H9 (cell line): ENCODE data around the gene TPRG1. TPM values are rescaled to one million over a fixed set of nuclear protein-coding genes. Genes with fewer than 3 reads are reported as not detected.

Experiments used
- DNase-seq: peaks from one replicate; pipeline ENCODE4 v3.0.0-alpha.2; 2017
- H2AFZ ChIP-seq: one replicate; pipeline ENCODE4 v1.6.1; 2013; ENCODE audit warnings: mild to moderate bottlenecking, low read length, control low read depth, moderate library complexity
- H2AK5ac ChIP-seq: 2 replicates; pipeline ENCODE4 v1.6.1; 2013; ENCODE audit warnings: low read length, control low read depth, mixed read lengths; ENCODE audit not compliant: insufficient read length
- H2BK120ac ChIP-seq: one replicate; pipeline ENCODE4 v1.6.1; 2013; ENCODE audit warnings: low read depth, mild to moderate bottlenecking, low read length, control low read depth, inconsistent platforms; ENCODE audit not compliant: poor library complexity, severe bottlenecking
- H2BK12ac ChIP-seq: 2 replicates; pipeline ENCODE4 v1.6.1; 2013; ENCODE audit warnings: low read length, control low read depth, mixed read lengths, low read depth; ENCODE audit not compliant: insufficient read length
- H2BK15ac ChIP-seq: 2 replicates; pipeline ENCODE4 v1.6.1; 2013; ENCODE audit warnings: low read depth, low read length, control low read depth
- H2BK20ac ChIP-seq: one replicate; pipeline ENCODE4 v1.6.1; 2013; ENCODE audit warnings: low read depth, mild to moderate bottlenecking, low read length, control low read depth, inconsistent platforms; ENCODE audit not compliant: poor library complexity, severe bottlenecking
- H2BK5ac ChIP-seq: 2 replicates; pipeline ENCODE4 v1.6.1; 2013; ENCODE audit warnings: low read length, control low read depth, mixed read lengths; ENCODE audit not compliant: insufficient read length
- H3K14ac ChIP-seq: 2 replicates; pipeline ENCODE4 v1.6.1; 2013; ENCODE audit warnings: low read length, control low read depth; ENCODE audit not compliant: insufficient read depth
- H3K18ac ChIP-seq: 2 replicates; pipeline ENCODE4 v1.6.1; 2013; ENCODE audit warnings: low read depth, mild to moderate bottlenecking, mixed read lengths, low read length, control low read depth; ENCODE audit not compliant: insufficient read length
- H3K23ac ChIP-seq: 2 replicates; pipeline ENCODE4 v1.6.1; 2013; ENCODE audit warnings: low read length, control low read depth, mixed read lengths, low read depth; ENCODE audit not compliant: insufficient read length
- H3K23me2 ChIP-seq: 2 replicates; pipeline ENCODE4 v1.6.1; 2013; ENCODE audit warnings: low read depth, mild to moderate bottlenecking, mixed read lengths, low read length, control low read depth; ENCODE audit not compliant: insufficient read length, poor library complexity, severe bottlenecking
- H3K27ac ChIP-seq: 2 replicates; pipeline ENCODE4 v1.5.1; 2013; ENCODE audit warnings: low read length, control low read depth, mixed read lengths, low read depth; ENCODE audit not compliant: insufficient read length
- H3K27me3 ChIP-seq: 2 replicates; pipeline ENCODE4 v1.6.1; 2013; ENCODE audit warnings: low read length, control low read depth, inconsistent platforms; ENCODE audit not compliant: insufficient read depth
- H3K4ac ChIP-seq: 2 replicates; pipeline ENCODE4 v1.6.1; 2013; ENCODE audit warnings: low read depth, mild to moderate bottlenecking, control low read depth, inconsistent platforms, low read length, moderate library complexity
- H3K4me1 ChIP-seq: 2 replicates; pipeline ENCODE4 v1.6.1; 2013; ENCODE audit warnings: low read length, control low read depth, inconsistent platforms; ENCODE audit not compliant: insufficient read depth
- H3K4me2 ChIP-seq: 2 replicates; pipeline ENCODE4 v1.6.1; 2013; ENCODE audit warnings: low read length, control low read depth, mixed read lengths; ENCODE audit not compliant: insufficient read length, insufficient read depth
- H3K56ac ChIP-seq: 2 replicates; pipeline ENCODE4 v1.6.1; 2013; ENCODE audit warnings: low read depth, mild to moderate bottlenecking, mixed read lengths, low read length, control low read depth; ENCODE audit not compliant: insufficient read length
- H3K79me1 ChIP-seq: 2 replicates; pipeline ENCODE4 v1.6.1; 2013; ENCODE audit warnings: low read depth, mild to moderate bottlenecking, moderate library complexity, low read length, control low read depth, inconsistent platforms; ENCODE audit not compliant: insufficient read depth, poor library complexity, severe bottlenecking
- H3K79me2 ChIP-seq: 2 replicates; pipeline ENCODE4 v1.6.1; 2013; ENCODE audit warnings: low read length, control low read depth, inconsistent platforms; ENCODE audit not compliant: insufficient read depth
- H3K9ac ChIP-seq: 2 replicates; pipeline ENCODE4 v1.6.1; 2013; ENCODE audit warnings: low read length, control low read depth, mixed read lengths; ENCODE audit not compliant: insufficient read length; ENCODE audit errors: extremely low read depth
- H3K9me3 ChIP-seq: one replicate; pipeline ENCODE4 v1.6.1; 2013; ENCODE audit warnings: low read depth, low read length, inconsistent platforms; ENCODE audit not compliant: control insufficient read depth
- H3T11ph ChIP-seq: one replicate; pipeline ENCODE4 v1.6.1; 2013; ENCODE audit warnings: mild to moderate bottlenecking, low read length, control low read depth, inconsistent platforms
- H4K20me1 ChIP-seq: one replicate; pipeline ENCODE4 v1.6.1; 2013; ENCODE audit not compliant: control insufficient read depth, insufficient read length, insufficient read depth
- H4K5ac ChIP-seq: 2 replicates; pipeline ENCODE4 v1.6.1; 2013; ENCODE audit warnings: low read depth, mild to moderate bottlenecking, mixed read lengths, low read length, control low read depth; ENCODE audit not compliant: insufficient read length
- H4K8ac ChIP-seq: replicated peaks from 2 replicates; pipeline ENCODE4 v1.6.1; 2013; ENCODE audit warnings: low read length, control low read depth, mixed read lengths, low read depth; ENCODE audit not compliant: insufficient read length
- H4K91ac ChIP-seq: 2 replicates; pipeline ENCODE4 v1.6.1; 2013; ENCODE audit warnings: low read depth, mild to moderate bottlenecking, moderate library complexity, mixed read lengths, low read length, control low read depth; ENCODE audit not compliant: insufficient read length
- H3K27ac Mint-ChIP-seq, 3 experiments: 2 replicates in 2 of 3; 3 replicates in 1 of 3; pipeline ENCODE4 v1.8.0; 2020 to 2021; ENCODE audit warnings: mixed read lengths in 3 of 3, mild to moderate bottlenecking in 1 of 3, moderate library complexity in 1 of 3
- H3K27me3 Mint-ChIP-seq: 2 replicates; pipeline ENCODE4 v1.8.0; 2021; ENCODE audit warnings: low read depth, mild to moderate bottlenecking, moderate library complexity, mixed read lengths
- H3K36me3 Mint-ChIP-seq, 3 experiments: 2 replicates in 2 of 3; 3 replicates in 1 of 3; pipeline ENCODE4 v1.8.0; 2020 to 2021; ENCODE audit warnings: low read depth in 3 of 3, mixed read lengths in 3 of 3; ENCODE audit not compliant: insufficient read depth in 1 of 3
- H3K4me1 Mint-ChIP-seq, 2 experiments: 2 replicates each; pipeline ENCODE4 v1.8.0; 2020; ENCODE audit warnings: mixed read lengths in 2 of 2
- H3K4me3 Mint-ChIP-seq, 2 experiments: 2 replicates in 1 of 2; 3 replicates in 1 of 2; pipeline ENCODE4 v1.8.0; 2020 to 2021; ENCODE audit warnings: mild to moderate bottlenecking in 2 of 2, mixed read lengths in 2 of 2, moderate library complexity in 1 of 2
- H3K9me3 Mint-ChIP-seq, 2 experiments: 2 replicates in 1 of 2; 3 replicates in 1 of 2; pipeline ENCODE4 v1.8.0; 2020; ENCODE audit warnings: mild to moderate bottlenecking in 2 of 2, mixed read lengths in 2 of 2, moderate library complexity in 1 of 2
- CTCF ChIP-seq: fragments of 200-600 bp; sonication (generic); conservative IDR thresholded peaks from 3 replicates; pipeline ENCODE4 v1.8.0; 2021; ENCODE audit warnings: antibody characterized with exemption, mild to moderate bottlenecking
- WGBS: extraction: QIAGEN DNeasy Blood & Tissue Kit; methylation state at CpG from one replicate; pipeline ENCODE4 v1.1.7; 2013; ENCODE audit warnings: missing lambda C conversion rate, low lambda C conversion rate, mixed read lengths; ENCODE audit not compliant: insufficient read length; ENCODE audit errors: extremely low coverage; 5-methylcytosine and 5-hydroxymethylcytosine counted together
- total RNA-seq: library from RNA; stranded (reverse); gene quantifications from 2 replicates; pipeline ENCODE4 v1.2.1, GENCODE V29; 2021

Gene TPRG1
- total RNA-seq, 1 experiment from 2014 or later = 0.66 TPM

- no peak overlapping the region for H3K27ac ChIP-seq
- no peaks in the 10 kb centered on the region for H3K23me2 ChIP-seq
- H4K20me1 ChIP-seq = no peaks in the 10 kb centered on the region
- no peaks in the 10 kb centered on the region for H3K4me1 Mint-ChIP-seq
- H3K27ac Mint-ChIP-seq = no peak overlapping the region
- H4K5ac ChIP-seq = no peak overlapping the region
- H2BK15ac ChIP-seq = no peak overlapping the region
- H3K36me3 Mint-ChIP-seq = peaks cover 11 to 25% (median 23%) of the 10 kb centered on the region in 3 experiments
- no peak for TF ChIP-seq CTCF
- no peak overlapping the region for H2AFZ ChIP-seq
- no peak overlapping the region for H3K14ac ChIP-seq
- no peaks in the 10 kb centered on the region for H3K79me2 ChIP-seq
- no peaks in the 10 kb centered on the region for H3K27me3 ChIP-seq
- H3K4me1 ChIP-seq = no peaks in the 10 kb centered on the region
- H3T11ph ChIP-seq = no peak overlapping the region
- H3K9ac ChIP-seq = no peak overlapping the region
- H4K8ac ChIP-seq = no peak overlapping the region
- H2BK20ac ChIP-seq = no peak overlapping the region
- no peak overlapping the region for H2BK120ac ChIP-seq
- H3K4me2 ChIP-seq = no peak overlapping the region
- no peak overlapping the region for H4K91ac ChIP-seq
- peaks cover 27 to 31% of the 10 kb centered on the region in 2 experiments for H3K9me3 Mint-ChIP-seq
- no peak overlapping the region for H2BK12ac ChIP-seq
- peaks cover 4% of the 10 kb centered on the region for H3K9me3 ChIP-seq
- H3K4me3 Mint-ChIP-seq = no peak overlapping the region
- H3K23ac ChIP-seq = no peak overlapping the region
- no peak for DNase-seq
- H3K4ac ChIP-seq = no peak overlapping the region
- no peaks in the 10 kb centered on the region for H3K79me1 ChIP-seq
- H3K56ac ChIP-seq = no peak overlapping the region
- no peak overlapping the region for H3K18ac ChIP-seq
- H2AK5ac ChIP-seq = no peak overlapping the region
- WGBS = no CpG with 5 or more reads among the region's 7 CpGs
- no peaks in the 10 kb centered on the region for H3K27me3 Mint-ChIP-seq
- no peak overlapping the region for H2BK5ac ChIP-seq
Measured at GRCh38 chr3:189184566-189184965, 12.8 kb downstream of the TPRG1 start.
